Cardiac fibroblast (primary cell): ENCODE data around the gene IQCK.
A peak's percentile ranks its signal among the peaks of the same experiment; 100 is the strongest.
"Not testable (repeated sequence)": the region's sequence is repeated elsewhere in the genome, so short reads cannot be mapped to it uniquely, and the experiment has no call there.

Experiments used
- DNase-seq, 2 donors: peaks; one replicate each; pipeline versions ENCODE4 v3.0.0 to v3.0.0-alpha.2; 2010; ENCODE audit warnings: low read depth in 2 of 2
- H3K4me3 ChIP-seq, 2 donors: replicated peaks in 1 of 2; 1 replicate in 1 of 2; 2 replicates in 1 of 2; pipeline ENCODE4 v1.5.1; 2011; ENCODE audit warnings: low read depth in 2 of 2, low read length in 2 of 2, mild to moderate bottlenecking in 2 of 2, moderate library complexity in 1 of 2
- TF ChIP-seq, protein P1 (sequence below): IDR thresholded peaks from one replicate; pipeline ENCODE4 v1.5.1; 2011; ENCODE audit warnings: low read depth, mild to moderate bottlenecking, low read length, inconsistent platforms

IQCK gene

DNA sequence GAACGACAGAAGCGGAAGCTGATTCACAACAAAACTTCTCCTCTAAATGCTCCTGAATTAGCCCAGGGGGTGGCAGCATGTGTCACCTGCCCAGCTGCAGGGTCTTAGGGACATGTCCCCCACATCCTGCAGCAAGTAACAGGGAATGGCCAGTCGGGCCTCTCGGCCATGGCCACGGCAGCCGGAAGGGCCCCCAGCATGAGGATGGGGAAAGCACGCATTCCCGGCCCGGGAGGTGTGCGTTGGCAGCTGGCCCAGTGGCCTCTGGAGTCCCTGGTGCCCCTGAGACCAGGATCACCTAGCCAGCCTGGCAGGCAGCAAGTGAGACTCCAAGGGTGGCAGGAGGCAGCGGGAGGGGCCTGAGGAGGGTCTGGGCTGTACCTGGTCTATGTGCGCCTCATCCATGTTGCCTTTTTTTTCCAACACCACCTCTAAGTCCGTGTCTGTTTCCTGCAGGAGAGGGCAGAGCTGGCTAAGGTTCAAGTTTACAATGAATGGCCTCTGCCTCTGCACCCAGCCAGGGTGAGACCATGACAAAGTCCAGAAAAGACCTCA is 7.0 kb upstream of the IQCK start:
- no peak for DNase-seq
- TF ChIP-seq, protein P1, sequence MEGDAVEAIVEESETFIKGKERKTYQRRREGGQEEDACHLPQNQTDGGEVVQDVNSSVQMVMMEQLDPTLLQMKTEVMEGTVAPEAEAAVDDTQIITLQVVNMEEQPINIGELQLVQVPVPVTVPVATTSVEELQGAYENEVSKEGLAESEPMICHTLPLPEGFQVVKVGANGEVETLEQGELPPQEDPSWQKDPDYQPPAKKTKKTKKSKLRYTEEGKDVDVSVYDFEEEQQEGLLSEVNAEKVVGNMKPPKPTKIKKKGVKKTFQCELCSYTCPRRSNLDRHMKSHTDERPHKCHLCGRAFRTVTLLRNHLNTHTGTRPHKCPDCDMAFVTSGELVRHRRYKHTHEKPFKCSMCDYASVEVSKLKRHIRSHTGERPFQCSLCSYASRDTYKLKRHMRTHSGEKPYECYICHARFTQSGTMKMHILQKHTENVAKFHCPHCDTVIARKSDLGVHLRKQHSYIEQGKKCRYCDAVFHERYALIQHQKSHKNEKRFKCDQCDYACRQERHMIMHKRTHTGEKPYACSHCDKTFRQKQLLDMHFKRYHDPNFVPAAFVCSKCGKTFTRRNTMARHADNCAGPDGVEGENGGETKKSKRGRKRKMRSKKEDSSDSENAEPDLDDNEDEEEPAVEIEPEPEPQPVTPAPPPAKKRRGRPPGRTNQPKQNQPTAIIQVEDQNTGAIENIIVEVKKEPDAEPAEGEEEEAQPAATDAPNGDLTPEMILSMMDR = no peak
- no peak overlapping the region for H3K4me3 ChIP-seq

DNA sequence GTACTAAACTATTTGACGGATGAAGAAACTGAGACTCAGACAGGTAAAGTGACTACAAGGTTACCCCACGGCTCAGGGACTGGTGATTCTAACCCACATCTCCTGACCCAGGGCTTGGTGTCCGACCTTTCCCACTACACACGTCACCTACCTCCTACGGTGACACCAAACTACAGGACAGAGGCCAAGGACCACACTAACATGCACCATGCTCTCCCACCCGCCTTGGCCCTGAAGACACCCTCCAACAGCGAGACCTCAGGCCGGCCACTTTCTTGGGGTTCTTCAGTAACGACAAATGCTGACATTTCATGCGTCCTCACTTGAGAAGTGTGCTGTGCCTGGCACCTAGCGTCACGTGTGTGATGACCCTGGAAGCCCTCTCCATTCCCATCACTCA is 6.4 kb upstream of the IQCK start:
- no peak for DNase-seq
- TF ChIP-seq, protein P1 = no peak
- no peak overlapping the region for H3K4me3 ChIP-seq

DNA sequence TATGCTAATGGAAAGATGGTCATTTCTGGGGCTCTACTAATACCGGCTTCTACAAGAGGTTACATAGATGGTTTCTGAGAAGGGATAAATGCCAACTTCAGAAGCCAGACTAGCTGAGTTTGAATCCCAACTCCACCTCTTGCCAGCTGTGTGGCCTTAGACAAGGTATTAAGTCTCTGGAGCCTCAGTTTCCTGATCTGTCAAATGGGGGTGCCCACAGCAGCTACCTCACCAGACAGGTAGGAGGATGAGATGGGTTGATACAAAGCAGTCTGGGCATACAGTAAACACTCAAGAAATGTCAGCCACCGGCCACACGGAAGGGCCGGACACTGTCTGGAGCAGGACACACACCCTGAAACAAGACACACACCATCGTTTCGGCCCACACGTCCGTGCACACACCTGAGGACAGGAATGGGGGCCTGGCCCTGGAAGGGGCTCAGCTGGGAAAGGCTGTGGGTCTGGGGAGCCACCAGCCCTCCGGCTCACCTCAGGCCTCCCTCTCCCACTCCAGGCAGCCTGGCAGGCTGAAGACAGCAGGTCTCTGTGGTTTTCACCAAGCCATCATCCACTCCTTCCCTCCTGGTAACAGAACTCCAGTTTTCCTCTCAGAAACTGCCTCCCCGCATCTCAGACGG is 5.5 kb upstream of the IQCK start:
- TF ChIP-seq, protein P1 = no peak
- no peak overlapping the region for H3K4me3 ChIP-seq
- no peak for DNase-seq

DNA sequence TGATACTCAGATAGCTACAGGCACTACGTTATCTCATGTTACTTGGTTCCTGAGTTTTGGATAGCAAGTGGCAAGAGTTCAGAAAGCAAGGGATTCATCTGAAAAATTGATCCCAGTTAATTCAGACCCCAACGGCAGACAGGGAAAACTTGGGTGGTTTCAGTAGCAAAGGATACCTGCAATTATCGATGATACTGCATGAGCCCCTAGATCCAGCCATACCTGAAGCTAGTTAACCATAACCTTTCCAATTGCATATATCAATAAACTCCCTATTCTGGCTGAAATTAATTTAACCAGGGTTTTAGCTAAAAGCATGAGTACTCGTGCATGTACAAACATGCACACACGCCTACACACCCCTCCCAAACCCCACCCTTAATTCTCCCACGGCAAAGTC is 4.4 kb upstream of the IQCK start:
- no peak overlapping the region for H3K4me3 ChIP-seq
- DNase-seq = no peak
- TF ChIP-seq, protein P1 = no peak

DNA sequence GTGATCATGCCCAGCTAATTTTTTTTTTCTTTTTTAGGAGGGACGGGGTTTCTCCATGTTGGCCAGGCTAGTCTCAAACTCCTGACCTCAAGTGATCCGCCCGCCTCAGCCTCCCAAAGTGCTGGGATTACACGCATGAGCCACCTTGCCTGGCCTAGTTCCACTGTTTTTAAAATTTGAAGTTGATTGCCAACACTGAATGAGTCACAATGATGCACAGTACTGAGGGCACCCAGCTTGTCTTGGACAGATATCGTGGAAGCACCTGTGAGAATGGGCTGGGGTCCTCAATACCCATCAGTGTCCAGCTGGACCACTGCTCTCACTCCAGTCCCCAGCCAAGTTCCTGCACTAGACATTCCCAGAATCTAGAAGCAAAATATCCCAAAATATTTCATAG is 2.5 kb upstream of the IQCK start:
- H3K4me3 ChIP-seq = no peak overlapping the region
- TF ChIP-seq, protein P1 = no peak
- DNase-seq = no peak

DNA sequence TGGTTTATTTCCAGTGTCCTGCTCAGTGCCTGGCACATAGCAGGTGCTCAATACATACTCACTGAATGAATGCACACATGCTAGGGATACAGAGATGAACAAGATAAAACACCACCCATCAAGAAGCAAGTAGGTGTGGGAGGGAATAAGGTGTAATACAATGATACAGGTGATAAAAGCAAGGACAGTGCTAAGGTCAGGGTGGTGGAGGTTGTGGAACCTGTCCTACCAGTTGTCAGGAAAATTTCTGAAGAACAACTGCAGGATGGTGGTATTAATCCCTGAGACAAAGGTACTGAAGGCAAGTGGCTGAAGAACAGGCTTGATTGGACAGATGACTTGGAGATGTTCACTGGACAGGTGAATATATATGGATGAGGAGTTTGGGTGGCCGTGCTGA is 1.9 kb upstream of the IQCK start:
- H3K4me3 ChIP-seq = no peak overlapping the region
- DNase-seq = no peak
- TF ChIP-seq, protein P1 = no peak

DNA sequence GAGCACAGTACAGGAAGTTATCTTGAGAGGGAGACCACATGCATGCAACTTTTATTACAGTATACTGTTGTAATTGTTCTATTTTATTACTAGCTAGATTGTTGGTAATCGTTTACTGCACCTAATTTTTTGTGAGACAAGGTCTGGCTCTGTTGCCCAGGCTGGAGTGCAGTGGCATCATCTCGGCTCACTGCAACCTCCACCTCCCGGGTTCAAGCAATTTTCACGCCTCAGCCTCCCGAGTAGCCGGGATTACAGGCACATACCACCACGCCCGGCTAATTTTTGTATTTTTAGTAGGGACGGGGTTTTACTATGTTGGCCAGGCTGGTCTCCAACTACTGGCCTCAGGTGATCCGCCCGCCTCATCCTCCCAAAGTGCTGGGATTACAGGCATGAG is 1.3 kb upstream of the IQCK start:
- not testable (repeated sequence) for DNase-seq
- peak overlapping the region; percentile 93 to 97 for H3K4me3 ChIP-seq
